ENCODE measurements around the gene UPK3A.

- TF ChIP-seq CTCF (IDR thresholded peaks at IDR 0.05) = peak in 1 of 3 experiments; percentile 19
- peak in 1 of 2 donors; percentile 63 for TF ChIP-seq POLR2A (IDR thresholded peaks at IDR 0.05)
Measured at GRCh38 chr22:45309422-45310227, 24.9 kb downstream of the UPK3A start, which contains the start of gene FAM118A.
